Uterus (tissue), 4 donors: Measurements from ENCODE around the gene TMEM88. TPM values are rescaled to one million over a fixed set of nuclear protein-coding genes. Genes with fewer than 3 reads are reported as not detected.
A peak's percentile ranks its signal among the peaks of the same experiment; 100 is the strongest.

Experiments
- DNase-seq, 2 donors: peaks; one replicate each; pipeline ENCODE4 v3.0.0-alpha.2; 2019 to 2020
- H3K27ac ChIP-seq, 2 donors: fragments of 200-600 bp; sonication (generic); 1 replicate in 1 of 2; 2 replicates in 1 of 2; pipeline ENCODE4 v1.5.1; 2016 to 2018
- H3K27me3 ChIP-seq, 2 donors: fragments of 200-600 bp; sonication (generic); one replicate each; pipeline ENCODE4 v1.5.1; 2018 to 2019; ENCODE audit warnings: control low read depth in 1 of 2
- H3K36me3 ChIP-seq, 2 donors: fragments of 200-600 bp; sonication (generic); one replicate each; pipeline ENCODE4 v1.5.1; 2019; ENCODE audit warnings: control low read depth in 1 of 2
- H3K4me1 ChIP-seq, 2 donors: fragments of 200-600 bp; sonication (generic); one replicate each; pipeline ENCODE4 v1.5.1; 2018 to 2019; ENCODE audit warnings: control low read depth in 1 of 2
- H3K4me3 ChIP-seq, 2 donors: fragments of 200-600 bp; sonication (generic); 1 replicate in 1 of 2; 2 replicates in 1 of 2; pipeline ENCODE4 v1.5.1; 2018 to 2019; ENCODE audit warnings: mild to moderate bottlenecking in 1 of 2
- H3K9me3 ChIP-seq, 2 donors: fragments of 200-600 bp; sonication (generic); one replicate each; pipeline ENCODE4 v1.5.1; 2019; ENCODE audit warnings: control low read depth in 1 of 2
- POLR2A ChIP-seq, 2 donors: fragments of 450-650 bp; IDR thresholded peaks; one replicate each; pipeline ENCODE4 v1.6.1; 2016; ENCODE audit warnings: antibody characterized with exemption in 2 of 2, mild to moderate bottlenecking in 1 of 2, moderate library complexity in 1 of 2
- intact Hi-C: fragments of 100-400 bp; cut with DNase I; formaldehyde crosslinking; loops from one replicate; pipeline ENCODE4 v1.15.1; 2023; ENCODE audit warnings: low total_unique reads
- total RNA-seq, 4 donors: library from RNA; depleted of rRNA in 3 of 4; stranded (reverse); fragments of >200 nt in 3 of 4; gene quantifications; one replicate each; pipeline versions ENCODE4 v1.1.0 to v1.2.4, GENCODE V29; 2014 to 2023
- TF ChIP-seq, protein P1 (sequence below), 4 experiments: fragments of 200-600 bp in 2 of 4; fragments of 450-650 bp in 2 of 4; sonication (generic) in 2 of 4; IDR thresholded peaks; one replicate each; pipeline ENCODE4 v1.5.1; 2016 to 2019; ENCODE audit warnings: antibody characterized with exemption in 4 of 4, mild to moderate bottlenecking in 2 of 4, moderate library complexity in 1 of 4
- donor health status: DM: yes; HTN: yes; CAD: no.

TMEM88 gene
- total RNA-seq, 4 donors from 2014 or later: 7.3 to 68.1 (median 28.1) TPM

DNA sequence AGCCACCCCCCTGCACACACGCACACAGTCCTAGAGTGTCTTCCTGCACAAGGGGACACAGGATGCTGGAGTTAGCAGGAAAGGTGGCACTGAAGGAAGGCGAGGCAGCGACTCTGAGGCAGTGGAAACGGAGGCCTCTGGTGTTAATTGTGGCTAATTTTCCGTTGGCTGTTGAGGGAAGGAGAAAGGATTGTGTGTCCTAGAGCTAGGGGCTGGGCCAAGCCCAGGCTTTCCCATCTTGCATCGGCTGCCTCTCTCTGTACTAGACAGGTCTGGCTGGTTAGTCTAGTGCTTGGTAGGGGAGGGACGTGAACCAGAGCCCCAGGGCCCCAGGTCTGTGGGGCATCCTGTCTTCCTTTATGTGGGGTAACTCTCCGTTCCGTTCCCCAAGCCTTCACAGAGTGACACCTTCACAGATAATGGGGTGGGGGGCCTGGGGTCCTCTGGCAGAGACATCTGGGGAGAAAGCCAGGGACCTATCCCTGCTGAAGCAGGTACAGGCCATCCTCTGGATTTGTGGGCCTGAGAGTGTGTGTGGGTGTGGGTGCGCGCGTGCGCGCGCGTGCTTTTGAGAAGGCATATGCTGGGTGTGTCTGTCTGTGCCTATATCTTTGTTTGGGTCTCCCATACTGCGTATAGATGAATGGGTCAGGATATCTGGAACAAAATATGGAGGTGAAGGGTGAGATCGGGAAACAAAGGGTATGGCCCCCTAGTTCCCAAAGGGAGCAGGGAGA is 33.5 kb downstream of the TMEM88 start, which contains the start of gene CHD3:
Gene CHD3, plus strand, starts transcription at position 606 of the 737 bp plus-strand sequence. CDS start 212 bp downstream, outside the sequence.
- peaks cover 6 to 23% of the 10 kb centered on the region in 2 donors for H3K4me1 ChIP-seq
- intact Hi-C loops: no loop called here
- H3K27ac ChIP-seq: peak within 1 kb of the TSS; percentile 97 to 98
- no peaks in the 10 kb centered on the region for H3K9me3 ChIP-seq
- DNase-seq: no peak
- TF ChIP-seq, protein P1, sequence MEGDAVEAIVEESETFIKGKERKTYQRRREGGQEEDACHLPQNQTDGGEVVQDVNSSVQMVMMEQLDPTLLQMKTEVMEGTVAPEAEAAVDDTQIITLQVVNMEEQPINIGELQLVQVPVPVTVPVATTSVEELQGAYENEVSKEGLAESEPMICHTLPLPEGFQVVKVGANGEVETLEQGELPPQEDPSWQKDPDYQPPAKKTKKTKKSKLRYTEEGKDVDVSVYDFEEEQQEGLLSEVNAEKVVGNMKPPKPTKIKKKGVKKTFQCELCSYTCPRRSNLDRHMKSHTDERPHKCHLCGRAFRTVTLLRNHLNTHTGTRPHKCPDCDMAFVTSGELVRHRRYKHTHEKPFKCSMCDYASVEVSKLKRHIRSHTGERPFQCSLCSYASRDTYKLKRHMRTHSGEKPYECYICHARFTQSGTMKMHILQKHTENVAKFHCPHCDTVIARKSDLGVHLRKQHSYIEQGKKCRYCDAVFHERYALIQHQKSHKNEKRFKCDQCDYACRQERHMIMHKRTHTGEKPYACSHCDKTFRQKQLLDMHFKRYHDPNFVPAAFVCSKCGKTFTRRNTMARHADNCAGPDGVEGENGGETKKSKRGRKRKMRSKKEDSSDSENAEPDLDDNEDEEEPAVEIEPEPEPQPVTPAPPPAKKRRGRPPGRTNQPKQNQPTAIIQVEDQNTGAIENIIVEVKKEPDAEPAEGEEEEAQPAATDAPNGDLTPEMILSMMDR (IDR thresholded peaks at IDR 0.05): no peak
- TF ChIP-seq POLR2A (IDR thresholded peaks at IDR 0.05): no peak
- peak within 1 kb of the TSS; percentile 57 to 87 for H3K4me3 ChIP-seq
- H3K27me3 ChIP-seq: no peaks in the 10 kb centered on the region
- no peaks in the 10 kb centered on the region for H3K36me3 ChIP-seq

DNA sequence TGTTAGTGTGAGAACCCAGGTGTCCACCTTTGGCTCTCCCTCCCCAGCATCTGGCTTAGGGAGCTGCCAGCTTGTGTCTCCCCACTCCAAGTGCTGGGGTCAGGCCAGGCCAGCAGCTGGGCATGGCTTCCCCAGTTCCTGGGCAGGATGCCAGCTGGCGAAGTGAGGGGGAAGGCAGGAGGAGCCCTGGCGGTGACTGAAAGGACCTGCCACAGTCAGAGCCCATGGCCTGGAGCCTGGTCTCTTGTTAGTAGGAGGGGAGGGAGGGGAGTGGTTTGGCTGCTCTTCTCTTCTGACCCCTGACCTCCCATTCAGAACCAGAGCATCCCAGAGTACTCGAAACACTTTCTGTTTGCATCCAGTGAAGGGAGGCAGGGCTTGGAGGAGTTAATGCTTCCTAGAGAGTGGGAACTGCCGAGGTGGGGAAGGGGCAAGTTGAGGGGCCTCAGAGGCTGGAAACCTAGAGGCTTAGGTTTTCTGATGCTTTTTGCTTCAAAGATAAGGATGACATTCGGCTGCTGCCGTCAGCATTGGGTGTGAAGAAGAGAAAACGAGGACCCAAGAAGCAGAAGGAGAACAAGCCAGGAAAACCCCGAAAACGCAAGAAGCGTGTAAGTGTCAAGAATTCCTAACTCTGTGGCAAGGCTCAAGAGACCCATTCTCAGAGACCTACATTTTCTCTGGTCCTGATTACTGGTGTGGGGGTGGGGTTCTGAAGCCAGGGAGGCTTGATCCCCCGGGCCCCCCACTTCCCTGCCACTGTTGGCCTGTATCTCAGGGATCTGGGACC is 34.5 kb downstream of the TMEM88 start:
- no peaks in the 10 kb centered on the region for H3K9me3 ChIP-seq
- intact Hi-C loops: no loop called here
- H3K36me3 ChIP-seq: no peaks in the 10 kb centered on the region
- no peak overlapping the region for H3K4me3 ChIP-seq
- peak; percentile 91 to 95 for DNase-seq
- TF ChIP-seq, protein P1 (IDR thresholded peaks at IDR 0.05): peak; percentile 21 to 75 (median 44)
- TF ChIP-seq POLR2A (IDR thresholded peaks at IDR 0.05): peak in 1 of 2 donors; percentile 31
- peaks cover 6 to 23% of the 10 kb centered on the region in 2 donors for H3K4me1 ChIP-seq
- peak overlapping the region; percentile 97 to 98 for H3K27ac ChIP-seq
- H3K27me3 ChIP-seq: no peaks in the 10 kb centered on the region

DNA sequence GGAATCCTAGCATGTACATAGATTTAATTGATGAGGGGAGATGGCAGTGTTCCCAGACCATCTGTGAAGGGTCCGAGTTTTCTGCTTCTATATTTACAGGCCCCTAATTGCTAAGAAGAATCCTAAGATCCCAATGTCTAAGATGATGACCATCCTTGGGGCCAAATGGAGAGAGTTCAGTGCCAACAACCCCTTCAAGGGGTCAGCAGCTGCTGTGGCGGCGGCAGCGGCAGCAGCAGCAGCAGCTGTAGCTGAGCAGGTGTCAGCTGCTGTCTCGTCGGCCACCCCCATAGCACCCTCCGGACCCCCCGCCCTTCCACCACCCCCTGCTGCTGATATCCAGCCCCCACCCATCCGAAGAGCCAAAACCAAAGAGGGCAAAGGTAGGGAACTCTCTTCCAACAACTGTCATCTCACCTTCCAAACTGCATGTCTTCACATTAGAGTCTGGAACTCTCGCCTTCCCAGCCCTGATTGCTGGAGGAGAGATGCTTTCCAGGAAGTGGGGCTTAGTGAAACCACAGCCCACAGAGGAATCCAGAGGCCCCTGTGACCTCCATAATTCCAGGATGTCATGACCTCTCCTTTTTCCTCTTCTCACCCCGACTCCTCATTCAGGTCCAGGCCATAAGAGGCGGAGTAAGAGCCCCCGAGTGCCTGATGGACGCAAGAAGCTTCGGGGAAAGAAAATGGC is 38.5 kb downstream of the TMEM88 start:
- DNase-seq: no peak
- Histone ChIP-seq H3K27me3 (no peaks in the 10 kb centered on the region), H3K36me3 (no peaks in the 10 kb centered on the region), H3K9me3 (no peaks in the 10 kb centered on the region), H3K27ac (no peak overlapping the region), H3K4me1 (peaks cover 3 to 18% of the 10 kb centered on the region in 2 donors), H3K4me3 (no peak overlapping the region)
- no peak for TF ChIP-seq POLR2A (IDR thresholded peaks at IDR 0.05)
- TF ChIP-seq, protein P1 (IDR thresholded peaks at IDR 0.05): no peak
- intact Hi-C loops: no loop called here

- Histone ChIP-seq H3K4me1 (peaks cover 0 to 10% of the 10 kb centered on the region in 2 donors), H3K36me3 (no peaks in the 10 kb centered on the region), H3K27ac (no peak overlapping the region), H3K9me3 (no peaks in the 10 kb centered on the region), H3K27me3 (no peaks in the 10 kb centered on the region), H3K4me3 (no peak overlapping the region)
- TF ChIP-seq POLR2A (IDR thresholded peaks at IDR 0.05): no peak
- TF ChIP-seq, protein P1 (IDR thresholded peaks at IDR 0.05): no peak
- intact Hi-C loops: no loop called here
- no peak for DNase-seq
Measured at GRCh38 chr17:7894226-7894625, 39.4 kb downstream of the TMEM88 start.
